GM18507 (cell line): ENCODE measurements around the gene CAMK1D.
"Not testable (repeated sequence)": the region's sequence is repeated elsewhere in the genome, so short reads cannot be mapped to it uniquely, and the experiment has no call there.

ENCODE experiments used
- DNase-seq: peaks from one replicate; pipeline ENCODE4 v3.0.0; 2011; ENCODE audit warnings: low read depth; ENCODE audit not compliant: insufficient read length; ENCODE audit errors: extremely low spot score
- FAIRE-seq: peaks from 2 replicates; lab custom pipeline; 2011; peaks lifted over from hg19 to GRCh38; lab: Jason Lieb, UNC

The CAMK1D gene

GRCh38 chr10:12417331-12417730 lies 68.0 kb downstream of the CAMK1D start:
- no peak for FAIRE-seq
- DNase-seq = no peak

GRCh38 chr10:12418000-12418399 lies 68.7 kb downstream of the CAMK1D start:
- FAIRE-seq = no peak
- no peak for DNase-seq

GRCh38 chr10:12418725-12419261 lies 69.4 kb downstream of the CAMK1D start:
- DNase-seq (no peak), FAIRE-seq (no peak)

- DNase-seq (no peak), FAIRE-seq (peak; percentile 53)
Measured at GRCh38 chr10:12419262-12419847, 70.0 kb downstream of the CAMK1D start.

- FAIRE-seq (no peak), DNase-seq (no peak)
Measured at GRCh38 chr10:12420530-12421120, 71.3 kb downstream of the CAMK1D start.

GRCh38 chr10:12422189-12422588 lies 72.8 kb downstream of the CAMK1D start:
- FAIRE-seq (no peak), DNase-seq (no peak)

- DNase-seq = no peak
- FAIRE-seq = no peak
Measured at GRCh38 chr10:12423896-12424295, 74.5 kb downstream of the CAMK1D start.

GRCh38 chr10:12427276-12427675 lies 77.9 kb downstream of the CAMK1D start:
- no peak for FAIRE-seq
- DNase-seq = no peak

GRCh38 chr10:12428447-12429135 lies 79.2 kb downstream of the CAMK1D start:
- FAIRE-seq (no peak), DNase-seq (no peak)

- no peak for FAIRE-seq
- DNase-seq = no peak
Measured at GRCh38 chr10:12430406-12430982, 81.1 kb downstream of the CAMK1D start.

GRCh38 chr10:12431151-12432101 lies 82.1 kb downstream of the CAMK1D start:
- FAIRE-seq (no peak), DNase-seq (no peak)

GRCh38 chr10:12432402-12433189 lies 83.2 kb downstream of the CAMK1D start:
- no peak for DNase-seq
- FAIRE-seq = no peak

GRCh38 chr10:12434277-12434676 lies 84.9 kb downstream of the CAMK1D start:
- FAIRE-seq = no peak
- no peak for DNase-seq

- not testable (repeated sequence) for DNase-seq, FAIRE-seq
Measured at GRCh38 chr10:12434677-12435076, 85.3 kb downstream of the CAMK1D start.

- no peak for FAIRE-seq
Measured at GRCh38 chr10:12435348-12435747, 86.0 kb downstream of the CAMK1D start.

GRCh38 chr10:12438919-12439692 lies 89.8 kb downstream of the CAMK1D start:
- peak; percentile 39 for FAIRE-seq

More at GRCh38 chr10:12435348-12435747, 86.0 kb downstream of the CAMK1D start:
- no peak for DNase-seq

GRCh38 chr10:12439767-12440166 lies 90.4 kb downstream of the CAMK1D start:
- FAIRE-seq, DNase-seq: not testable (repeated sequence)

More at GRCh38 chr10:12438919-12439692, 89.8 kb downstream of the CAMK1D start:
- DNase-seq = no peak

GRCh38 chr10:12443026-12443425 lies 93.7 kb downstream of the CAMK1D start:
- FAIRE-seq (no peak), DNase-seq (no peak)
